HAP-1 (cell line): ENCODE results near the gene EEPD1.
A peak's percentile ranks its signal among the peaks of the same experiment; 100 is the strongest.
"Not testable (repeated sequence)": the region's sequence is repeated elsewhere in the genome, so short reads cannot be mapped to it uniquely, and the experiment has no call there.

Experiments
- DNase-seq, 2 experiments: peaks; one replicate each; pipeline ENCODE4 v3.0.0-alpha.2; 2016 to 2020; ENCODE audit warnings: low spot score in 2 of 2
- H3K27me3 ChIP-seq: fragments of 250-450 bp; sonication (Bioruptor Pico); 2 replicates; pipeline ENCODE4 v1.5.1; 2020; ENCODE audit warnings: low read depth, mild to moderate bottlenecking, moderate library complexity
- H3K36me3 ChIP-seq: fragments of 250-450 bp; sonication (Bioruptor Pico); replicated peaks from 2 replicates; pipeline ENCODE4 v1.5.1; 2020; ENCODE audit warnings: mild to moderate bottlenecking
- H3K4me1 ChIP-seq: fragments of 250-450 bp; sonication (Bioruptor Pico); 2 replicates; pipeline ENCODE4 v1.5.1; 2020; ENCODE audit warnings: mild to moderate bottlenecking
- H3K4me3 ChIP-seq: fragments of 250-450 bp; sonication (Bioruptor Pico); 2 replicates; pipeline ENCODE4 v1.5.1; 2020; ENCODE audit warnings: mild to moderate bottlenecking, moderate library complexity
- H3K9me3 ChIP-seq: fragments of 250-450 bp; sonication (Bioruptor Pico); 2 replicates; pipeline ENCODE4 v1.5.1; 2020; ENCODE audit warnings: mild to moderate bottlenecking, moderate library complexity
- in situ Hi-C: fragments of 300-500 bp; cut with MboI; formaldehyde crosslinking; loops from 3 replicates; pipeline ENCODE4 v1.14.3; 2020; ENCODE audit warnings: low sequenced_read_pairs, inconsistent platforms, mixed read lengths

EEPD1 gene

GRCh38 chr7:36238138-36238537 lies 85.1 kb downstream of the EEPD1 start:
- no peaks in the 10 kb centered on the region for H3K4me1 ChIP-seq
- H3K27me3 ChIP-seq = no peaks in the 10 kb centered on the region
- in situ Hi-C loops = no loop called here
- H3K36me3 ChIP-seq = no peaks in the 10 kb centered on the region
- no peak overlapping the region for H3K4me3 ChIP-seq
- no peak for DNase-seq
- H3K9me3 ChIP-seq = no peaks in the 10 kb centered on the region

- H3K4me3 ChIP-seq, H3K27me3 ChIP-seq, H3K36me3 ChIP-seq, in situ Hi-C loops, H3K4me1 ChIP-seq, H3K9me3 ChIP-seq, DNase-seq: not testable (repeated sequence)
These were observed 90.3 kb downstream of the EEPD1 start for GRCh38 chr7:36243356-36243755.

- DNase-seq, H3K4me1 ChIP-seq, H3K4me3 ChIP-seq, H3K36me3 ChIP-seq, H3K9me3 ChIP-seq, H3K27me3 ChIP-seq, in situ Hi-C loops: not testable (repeated sequence)
These were observed 90.9 kb downstream of the EEPD1 start for GRCh38 chr7:36244001-36244400.

GRCh38 chr7:36244429-36244828 lies 91.4 kb downstream of the EEPD1 start:
- in situ Hi-C loops = no loop called here
- peaks cover 6% of the 10 kb centered on the region for H3K4me1 ChIP-seq

GRCh38 chr7:36245684-36246299 lies 92.7 kb downstream of the EEPD1 start:
- H3K4me1 ChIP-seq = peaks cover 6% of the 10 kb centered on the region
- no peak for DNase-seq
- H3K27me3 ChIP-seq = no peaks in the 10 kb centered on the region
- in situ Hi-C loops = no loop called here
- no peaks in the 10 kb centered on the region for H3K9me3 ChIP-seq
- no peak overlapping the region for H3K4me3 ChIP-seq
- no peaks in the 10 kb centered on the region for H3K36me3 ChIP-seq

More at GRCh38 chr7:36244429-36244828, 91.4 kb downstream of the EEPD1 start:
- no peak for DNase-seq
- Histone ChIP-seq H3K36me3 (no peaks in the 10 kb centered on the region), H3K27me3 (no peaks in the 10 kb centered on the region), H3K9me3 (no peaks in the 10 kb centered on the region), H3K4me3 (no peak overlapping the region)

- Histone ChIP-seq H3K36me3 (no peaks in the 10 kb centered on the region), H3K4me3 (no peak overlapping the region), H3K4me1 (peaks cover 6% of the 10 kb centered on the region), H3K27me3 (no peaks in the 10 kb centered on the region), H3K9me3 (peaks cover 3% of the 10 kb centered on the region; the same call in 1 of the 2 replicates)
- in situ Hi-C loops = no loop called here
- DNase-seq = no peak
These were observed 96.0 kb downstream of the EEPD1 start for GRCh38 chr7:36249091-36249490.

GRCh38 chr7:36253699-36254098 lies 100.6 kb downstream of the EEPD1 start:
- in situ Hi-C loops = no loop called here
- DNase-seq = no peak
- Histone ChIP-seq H3K4me1 (peaks cover 2% of the 10 kb centered on the region), H3K9me3 (peaks cover 3% of the 10 kb centered on the region; the same call in 1 of the 2 replicates), H3K4me3 (no peak overlapping the region), H3K27me3 (no peaks in the 10 kb centered on the region), H3K36me3 (no peaks in the 10 kb centered on the region)

GRCh38 chr7:36258510-36259259 lies 105.6 kb downstream of the EEPD1 start:
- H3K9me3 ChIP-seq, in situ Hi-C loops, H3K4me3 ChIP-seq, H3K36me3 ChIP-seq, H3K27me3 ChIP-seq, H3K4me1 ChIP-seq: not testable (repeated sequence)
- peak; percentile 79 to 94 for DNase-seq

GRCh38 chr7:36260481-36260880 lies 107.4 kb downstream of the EEPD1 start:
- Histone ChIP-seq H3K4me1 (peaks cover 5% of the 10 kb centered on the region), H3K36me3 (no peaks in the 10 kb centered on the region), H3K4me3 (no peak overlapping the region), H3K9me3 (no peaks in the 10 kb centered on the region), H3K27me3 (no peaks in the 10 kb centered on the region)
- in situ Hi-C loops = no loop called here
- DNase-seq = no peak

GRCh38 chr7:36261019-36261754 lies 108.1 kb downstream of the EEPD1 start:
- Histone ChIP-seq H3K36me3 (no peaks in the 10 kb centered on the region), H3K4me3 (no peak overlapping the region), H3K4me1 (peaks cover 5% of the 10 kb centered on the region), H3K9me3 (no peaks in the 10 kb centered on the region), H3K27me3 (no peaks in the 10 kb centered on the region)
- no peak for DNase-seq
- in situ Hi-C loops = no loop called here

GRCh38 chr7:36262309-36263094 lies 109.4 kb downstream of the EEPD1 start:
- Histone ChIP-seq H3K36me3 (no peaks in the 10 kb centered on the region), H3K4me1 (peaks cover 5% of the 10 kb centered on the region), H3K4me3 (no peak overlapping the region), H3K9me3 (no peaks in the 10 kb centered on the region), H3K27me3 (no peaks in the 10 kb centered on the region)
- no peak for DNase-seq
- in situ Hi-C loops = no loop called here

- Histone ChIP-seq H3K9me3 (no peaks in the 10 kb centered on the region), H3K27me3 (no peaks in the 10 kb centered on the region), H3K4me3 (no peak overlapping the region), H3K36me3 (no peaks in the 10 kb centered on the region), H3K4me1 (peaks cover 5% of the 10 kb centered on the region)
- in situ Hi-C loops = no loop called here
- DNase-seq = no peak
These were observed 110.0 kb downstream of the EEPD1 start for GRCh38 chr7:36263095-36263484.

GRCh38 chr7:36264123-36264801 lies 111.2 kb downstream of the EEPD1 start:
- no peaks in the 10 kb centered on the region for H3K36me3 ChIP-seq
- no peaks in the 10 kb centered on the region; the same call in 1 of the 2 replicates for H3K4me1 ChIP-seq
- no peak for DNase-seq
- no peak overlapping the region for H3K4me3 ChIP-seq
- in situ Hi-C loops = no loop called here
- H3K9me3 ChIP-seq = no peaks in the 10 kb centered on the region
- H3K27me3 ChIP-seq = no peaks in the 10 kb centered on the region
